ENCODE data around the gene OR6J1.

DNA sequence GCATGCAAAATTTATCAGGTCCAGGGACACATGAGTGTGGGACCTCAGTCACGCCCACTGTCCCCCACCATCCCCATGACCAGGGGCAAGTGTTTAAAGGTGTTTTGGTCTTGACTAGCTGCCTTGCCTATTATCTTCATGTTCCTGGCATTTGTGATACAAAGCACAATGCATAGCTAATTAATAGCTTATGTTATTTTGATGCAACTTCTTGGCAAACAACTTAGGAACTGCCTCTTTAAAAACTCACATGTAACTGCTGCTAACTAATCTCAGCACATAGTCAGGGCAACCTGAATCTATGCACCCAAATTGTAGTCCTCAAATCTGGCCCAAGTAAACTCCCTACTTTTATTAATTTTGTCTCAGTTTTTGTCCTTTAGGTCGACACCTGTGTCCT is 7.4 kb upstream of the OR6J1 start:
- TF ChIP-seq, protein P1, sequence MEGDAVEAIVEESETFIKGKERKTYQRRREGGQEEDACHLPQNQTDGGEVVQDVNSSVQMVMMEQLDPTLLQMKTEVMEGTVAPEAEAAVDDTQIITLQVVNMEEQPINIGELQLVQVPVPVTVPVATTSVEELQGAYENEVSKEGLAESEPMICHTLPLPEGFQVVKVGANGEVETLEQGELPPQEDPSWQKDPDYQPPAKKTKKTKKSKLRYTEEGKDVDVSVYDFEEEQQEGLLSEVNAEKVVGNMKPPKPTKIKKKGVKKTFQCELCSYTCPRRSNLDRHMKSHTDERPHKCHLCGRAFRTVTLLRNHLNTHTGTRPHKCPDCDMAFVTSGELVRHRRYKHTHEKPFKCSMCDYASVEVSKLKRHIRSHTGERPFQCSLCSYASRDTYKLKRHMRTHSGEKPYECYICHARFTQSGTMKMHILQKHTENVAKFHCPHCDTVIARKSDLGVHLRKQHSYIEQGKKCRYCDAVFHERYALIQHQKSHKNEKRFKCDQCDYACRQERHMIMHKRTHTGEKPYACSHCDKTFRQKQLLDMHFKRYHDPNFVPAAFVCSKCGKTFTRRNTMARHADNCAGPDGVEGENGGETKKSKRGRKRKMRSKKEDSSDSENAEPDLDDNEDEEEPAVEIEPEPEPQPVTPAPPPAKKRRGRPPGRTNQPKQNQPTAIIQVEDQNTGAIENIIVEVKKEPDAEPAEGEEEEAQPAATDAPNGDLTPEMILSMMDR (conservative IDR thresholded peaks at IDR 0.05; ENCODE audit: low read depth, low read length) = no peak
- TF ChIP-seq EZH2 (IDR thresholded peaks at IDR 0.05; ENCODE audit: borderline replicate concordance, low read depth, low read length, poor library complexity, severe bottlenecking) = no peak

Measured in A673 (cell line).